Activated CD8-positive, alpha-beta memory T cell treated with anti-CD3 and anti-CD28 coated beads, Interleukin-2, amount 50 U/mL, for 1 hour (primary cell): ENCODE data around the gene CFAP46.
"Not testable (repeated sequence)": the region's sequence is repeated elsewhere in the genome, so short reads cannot be mapped to it uniquely, and the experiment has no call there.

Source experiments
- DNase-seq: peaks from one replicate; pipeline ENCODE4 v3.0.0-alpha.2; 2020; ENCODE audit errors: extremely low read depth

Gene CFAP46

GRCh38 chr10:132963430-132963960 lies 21.1 kb upstream of the CFAP46 start:
- DNase-seq: no peak

- DNase-seq: no peak
These were observed 20.5 kb upstream of the CFAP46 start for GRCh38 chr10:132962623-132963429.

- peak; percentile 8 for DNase-seq
These were observed 19.6 kb upstream of the CFAP46 start for GRCh38 chr10:132961787-132962622.

DNA sequence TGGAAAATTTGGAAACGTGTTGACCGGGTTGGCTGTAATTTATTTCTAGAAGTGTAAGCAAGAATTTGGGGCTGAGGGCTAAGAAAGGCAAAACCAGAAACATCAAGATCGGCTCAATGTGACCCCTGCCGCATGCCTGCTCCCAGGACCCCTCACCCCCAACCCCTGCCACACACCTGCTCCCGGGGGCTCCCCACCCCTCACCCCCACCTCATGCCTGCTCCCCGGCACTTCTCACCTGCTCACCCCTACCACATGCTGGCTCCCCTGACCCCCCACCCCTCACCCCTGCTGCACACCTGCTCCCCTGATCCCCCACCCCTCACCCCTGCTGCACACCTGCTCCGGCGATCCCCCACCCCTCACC lies 19.0 kb upstream of the CFAP46 start:
- no peak for DNase-seq

DNA sequence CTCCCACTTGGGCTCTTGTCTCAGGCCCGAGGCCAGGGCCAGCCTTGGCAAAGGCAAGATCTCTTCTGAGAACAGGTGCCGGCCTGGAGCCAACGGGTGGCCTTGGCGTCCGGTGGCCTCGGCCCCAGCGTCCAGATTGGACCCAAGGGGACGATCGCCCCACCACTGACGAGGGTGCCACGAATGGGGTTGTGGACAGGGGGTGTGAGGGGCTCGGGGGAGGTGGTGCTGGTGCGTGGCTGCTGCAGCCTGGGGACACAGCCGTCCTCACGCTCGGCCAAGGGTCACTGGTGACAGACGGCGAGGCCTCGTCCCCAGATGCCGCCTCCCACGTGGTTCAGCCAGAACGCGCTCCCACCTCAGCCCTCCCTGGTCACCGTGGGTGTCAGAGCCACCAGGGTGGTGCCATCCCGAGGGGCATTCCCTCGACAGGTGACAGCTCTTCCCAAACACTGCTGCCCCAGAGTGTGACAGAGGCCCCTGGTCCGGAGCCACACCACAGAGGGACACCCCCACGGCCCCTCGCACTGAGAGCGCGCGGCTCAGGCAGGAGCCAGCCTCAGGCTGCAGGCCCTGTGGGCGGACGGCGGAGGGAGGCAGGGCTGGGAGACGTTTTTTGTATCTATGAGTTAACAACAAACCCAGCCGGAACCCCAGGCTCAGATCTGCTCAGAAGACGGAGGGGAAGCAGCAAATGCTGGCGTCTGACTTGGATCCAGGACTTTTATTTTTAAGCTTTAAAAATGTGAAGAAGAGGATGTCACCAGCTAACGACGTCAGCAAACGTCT lies 18.5 kb upstream of the CFAP46 start:
- no peak for DNase-seq

DNA sequence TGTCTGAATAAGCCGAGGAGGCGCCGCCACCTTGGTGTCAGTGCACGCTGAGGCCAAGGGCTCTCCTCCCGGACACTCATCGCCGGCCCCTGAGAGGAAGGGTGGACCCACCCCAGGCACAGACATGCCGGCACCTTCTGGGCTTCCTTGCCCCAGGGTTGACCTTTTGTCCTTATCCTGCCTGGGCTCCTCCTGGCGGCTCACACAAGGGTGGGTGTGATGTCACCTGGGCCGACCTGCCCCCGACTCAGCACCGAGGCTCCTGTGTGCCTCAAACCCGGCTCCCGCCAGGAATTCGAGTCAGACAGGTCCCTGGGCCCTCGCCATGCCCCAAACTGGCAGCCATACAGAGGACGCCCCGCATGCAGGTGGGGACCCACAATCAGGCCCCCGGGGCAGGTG lies 17.7 kb upstream of the CFAP46 start:
- no peak for DNase-seq

- no peak for DNase-seq
These were observed 17.2 kb upstream of the CFAP46 start for GRCh38 chr10:132959559-132959961.

DNA sequence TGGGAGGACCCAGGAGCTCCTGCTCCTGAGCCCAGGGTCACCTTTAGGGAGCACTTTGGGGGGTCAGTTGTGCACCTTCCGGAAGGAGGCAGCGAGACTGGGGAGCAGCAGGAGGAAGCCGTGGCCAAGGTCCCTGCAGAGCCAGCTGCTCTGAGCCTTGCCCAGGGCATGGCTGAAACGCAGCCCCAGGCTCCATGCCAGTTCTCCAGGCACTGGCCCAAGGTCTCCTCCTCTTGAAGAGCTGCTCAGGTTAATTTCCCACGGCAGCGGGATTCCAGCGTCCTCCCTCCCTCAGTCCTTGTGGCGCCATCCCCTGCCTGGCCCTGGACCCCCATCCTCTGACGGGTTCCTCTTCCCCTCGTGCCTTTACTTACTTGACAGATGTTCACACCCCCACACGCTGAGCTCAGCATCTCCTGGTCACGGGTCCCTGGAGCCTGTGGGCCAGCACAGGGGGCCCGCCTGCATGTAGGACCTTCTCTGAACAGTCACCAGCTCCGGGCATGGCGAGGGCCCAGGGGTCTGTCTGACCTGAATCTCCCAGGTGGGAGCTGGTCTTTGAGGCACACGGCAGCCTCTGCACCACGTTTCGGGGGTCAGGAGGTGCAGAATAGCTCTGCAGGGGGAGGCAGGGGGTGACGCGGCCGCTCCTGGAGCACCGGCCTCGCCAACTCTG lies 16.7 kb upstream of the CFAP46 start:
- DNase-seq: no peak

GRCh38 chr10:132957981-132958882 lies 15.9 kb upstream of the CFAP46 start:
- DNase-seq: no peak

DNA sequence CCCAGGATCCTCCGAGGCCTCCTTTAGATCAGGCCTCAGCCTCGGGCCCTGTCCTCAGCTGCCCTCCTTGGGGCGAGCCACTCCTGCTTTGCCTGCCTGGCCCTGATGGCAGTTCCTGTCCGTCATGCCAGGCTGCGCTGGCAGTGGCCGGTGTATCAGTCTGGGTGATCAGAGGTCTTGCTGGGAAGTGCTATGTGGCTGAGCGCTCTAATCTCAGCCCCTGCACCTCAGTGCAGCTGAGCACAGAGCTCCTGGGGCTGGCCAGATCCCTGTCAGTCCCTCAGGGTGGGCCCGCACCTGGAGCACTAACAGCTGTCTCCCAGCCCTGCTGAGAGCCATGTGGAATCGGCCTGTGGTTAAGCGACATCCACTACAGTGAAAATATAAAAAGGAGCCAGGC lies 14.8 kb upstream of the CFAP46 start:
- DNase-seq: no peak

GRCh38 chr10:132956259-132956658 lies 13.9 kb upstream of the CFAP46 start:
- DNase-seq: not testable (repeated sequence)

GRCh38 chr10:132955479-132955878 lies 13.1 kb upstream of the CFAP46 start:
- DNase-seq: no peak

- no peak for DNase-seq
These were observed 11.1 kb upstream of the CFAP46 start for GRCh38 chr10:132953428-132953827.

DNA sequence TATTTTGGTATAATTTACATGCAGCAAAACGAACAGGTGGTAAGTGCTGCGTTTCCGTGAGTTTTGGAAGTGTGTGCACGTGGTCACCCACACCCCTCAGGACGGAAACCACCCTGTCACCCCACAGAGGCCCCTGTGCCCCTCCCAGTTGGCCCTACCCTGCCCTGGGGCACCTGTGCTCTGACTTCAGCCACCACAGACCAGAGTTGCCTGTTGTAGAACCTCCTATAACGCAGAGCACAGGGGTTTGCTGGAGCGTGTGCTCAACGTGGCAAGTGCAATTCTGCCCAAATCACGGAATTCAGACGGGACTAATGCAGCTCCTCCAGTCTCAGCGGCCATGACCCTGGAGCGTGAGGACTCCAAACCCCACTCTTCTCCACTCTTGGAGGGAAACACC lies 9.6 kb upstream of the CFAP46 start:
- DNase-seq: no peak

DNA sequence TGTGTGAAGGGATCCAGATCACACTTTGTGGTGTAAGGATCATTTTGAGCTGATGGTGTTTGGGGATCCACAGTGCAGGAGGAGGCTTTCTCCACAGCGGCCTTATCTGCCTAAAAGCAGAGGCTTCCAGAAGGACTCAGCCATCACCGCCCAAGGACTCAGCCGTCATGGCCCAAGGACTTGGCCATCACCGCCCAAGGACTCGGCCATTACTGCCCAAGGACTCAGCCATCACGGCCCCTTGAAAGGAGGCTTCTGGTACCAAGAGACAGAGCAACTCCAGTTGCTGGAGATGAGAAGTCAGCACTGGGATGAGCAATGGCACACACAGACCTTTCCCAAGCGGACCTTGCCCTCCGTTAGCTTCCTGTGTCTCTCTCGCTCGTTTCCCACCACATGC lies 6.0 kb upstream of the CFAP46 start:
- no peak for DNase-seq

- no peak for DNase-seq
These were observed 5.5 kb upstream of the CFAP46 start for GRCh38 chr10:132947843-132948242.

DNA sequence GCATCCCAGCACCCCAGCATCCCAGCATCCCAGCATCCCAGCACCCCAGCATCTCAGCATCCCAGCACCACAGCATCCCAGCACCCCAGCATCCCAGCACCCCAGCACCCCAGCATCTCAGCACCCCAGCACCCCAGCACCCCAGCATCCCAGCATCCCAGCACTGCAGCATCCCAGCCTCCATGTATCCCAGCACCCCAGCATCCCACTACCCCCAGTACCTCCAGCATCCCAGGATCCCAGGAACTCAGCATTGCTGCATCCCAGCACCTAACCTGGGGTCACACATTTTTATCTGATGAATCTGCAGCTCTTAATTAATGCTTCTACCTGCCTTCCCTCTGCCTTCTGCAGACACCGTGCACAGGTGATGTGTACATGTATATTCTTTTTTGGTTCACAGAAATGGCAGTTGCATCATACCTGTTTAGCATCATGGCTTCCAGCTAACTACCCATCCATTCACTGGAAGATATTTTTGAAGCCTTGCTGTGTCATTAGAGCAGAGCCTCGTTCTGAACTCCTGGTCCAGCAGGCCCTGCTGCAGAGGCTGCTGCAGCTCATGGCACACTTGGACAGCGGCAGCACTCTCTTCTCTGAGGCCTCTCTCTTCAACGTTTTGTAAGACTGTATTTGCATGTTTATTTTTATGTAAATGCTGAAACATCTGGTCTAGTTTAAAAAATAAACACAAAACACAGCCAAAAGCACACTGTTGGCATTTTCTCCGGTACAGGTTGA lies 4.6 kb upstream of the CFAP46 start:
- DNase-seq: no peak

DNA sequence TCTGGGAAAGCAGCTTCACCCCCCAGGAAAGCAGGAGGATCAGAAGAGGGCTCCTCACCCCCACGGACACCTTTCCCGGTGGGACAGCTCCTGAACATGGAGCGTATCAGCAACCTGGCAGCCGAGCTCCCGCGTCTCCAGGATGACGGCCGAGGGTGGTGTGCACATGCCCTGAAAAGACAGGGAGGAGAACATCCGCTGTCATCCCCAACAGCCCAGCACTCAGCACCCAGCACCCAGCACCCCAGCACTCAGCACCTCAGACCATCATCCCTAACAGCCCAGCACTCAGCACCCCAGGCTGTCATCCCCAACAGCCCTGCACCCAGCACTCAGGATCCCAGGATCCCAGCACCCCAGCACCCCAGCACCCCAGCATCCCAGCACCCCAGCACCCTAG lies 3.9 kb upstream of the CFAP46 start:
- DNase-seq: no peak

GRCh38 chr10:132945894-132946255 lies 3.5 kb upstream of the CFAP46 start:
- DNase-seq: no peak
